NCI-H446 treated with DMSO at 0.1 percent for 48 hours (cell line): ENCODE measurements around the gene DCST1.

Experiments used
- DNase-seq: peaks from one replicate; lab custom pipeline; 2025; lab: John Stamatoyannopoulos, UW

DCST1 gene

GRCh38 chr1:155073377-155074242 is 40.0 kb downstream of the DCST1 start:
- no peak for DNase-seq

- no peak for DNase-seq
Observed at GRCh38 chr1:155075535-155075934, 41.9 kb downstream of the DCST1 start.

GRCh38 chr1:155076371-155076770 is 42.7 kb downstream of the DCST1 start:
- no peak for DNase-seq

GRCh38 chr1:155077346-155077745 is 43.7 kb downstream of the DCST1 start:
- DNase-seq, result no peak

DNA sequence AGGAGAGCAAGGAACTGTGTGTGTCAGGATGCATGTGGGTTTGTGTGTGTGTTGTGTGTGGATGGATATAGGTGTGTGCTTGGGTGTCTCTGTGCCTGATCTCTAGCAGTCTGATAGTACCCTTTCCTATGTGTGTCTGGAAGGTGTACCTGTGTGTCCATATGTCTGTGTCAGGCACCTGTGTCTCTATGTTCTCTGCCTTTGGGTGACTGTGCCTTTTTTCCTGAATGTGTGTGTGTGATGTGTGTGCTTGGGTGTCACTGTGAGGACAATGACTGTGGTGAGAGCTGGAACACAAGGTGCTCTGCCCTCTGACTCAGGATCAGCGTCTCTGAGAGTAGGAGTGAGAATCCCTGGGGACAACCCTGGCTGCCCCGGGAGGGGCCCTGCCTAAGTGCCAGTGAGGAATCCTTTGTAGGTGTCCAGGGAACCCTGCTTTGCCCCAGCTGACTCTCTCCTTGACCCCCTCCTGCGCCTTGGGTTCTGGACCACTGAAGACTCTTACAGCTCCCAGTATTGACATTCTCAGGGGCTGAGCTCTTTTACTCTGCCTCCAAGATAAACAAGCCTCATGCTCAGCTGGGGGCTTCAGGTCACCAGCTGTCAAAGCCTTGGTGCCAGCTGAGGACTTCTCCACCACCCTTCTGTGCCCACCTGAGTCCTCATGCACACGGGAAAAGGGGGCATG is 44.3 kb downstream of the DCST1 start:
- DNase-seq, result no peak

GRCh38 chr1:155078469-155079209 is 45.0 kb downstream of the DCST1 start, which contains the start of gene EFNA3:
Gene EFNA3, plus strand, starts transcription at chr1:155078837. Its CDS starts 105 bp downstream, at chr1:155078942.
- DNase-seq, result no peak

DNA sequence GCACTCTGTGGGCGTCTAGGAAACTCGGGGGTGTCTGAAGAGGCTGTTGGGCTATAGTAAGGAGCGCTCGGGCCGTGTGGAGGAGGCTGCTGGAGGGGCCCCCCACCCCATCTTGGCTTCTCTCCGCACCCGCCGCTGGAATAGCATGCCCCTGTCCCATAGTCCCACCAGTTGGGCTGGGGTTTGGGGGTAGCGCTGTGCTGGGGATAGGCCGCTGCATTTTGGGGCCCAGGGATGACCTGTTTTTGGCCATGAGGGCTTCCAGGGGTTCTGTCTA is 45.5 kb downstream of the DCST1 start:
- no peak for DNase-seq

GRCh38 chr1:155079487-155080311 is 46.1 kb downstream of the DCST1 start:
- DNase-seq, result no peak

DNA sequence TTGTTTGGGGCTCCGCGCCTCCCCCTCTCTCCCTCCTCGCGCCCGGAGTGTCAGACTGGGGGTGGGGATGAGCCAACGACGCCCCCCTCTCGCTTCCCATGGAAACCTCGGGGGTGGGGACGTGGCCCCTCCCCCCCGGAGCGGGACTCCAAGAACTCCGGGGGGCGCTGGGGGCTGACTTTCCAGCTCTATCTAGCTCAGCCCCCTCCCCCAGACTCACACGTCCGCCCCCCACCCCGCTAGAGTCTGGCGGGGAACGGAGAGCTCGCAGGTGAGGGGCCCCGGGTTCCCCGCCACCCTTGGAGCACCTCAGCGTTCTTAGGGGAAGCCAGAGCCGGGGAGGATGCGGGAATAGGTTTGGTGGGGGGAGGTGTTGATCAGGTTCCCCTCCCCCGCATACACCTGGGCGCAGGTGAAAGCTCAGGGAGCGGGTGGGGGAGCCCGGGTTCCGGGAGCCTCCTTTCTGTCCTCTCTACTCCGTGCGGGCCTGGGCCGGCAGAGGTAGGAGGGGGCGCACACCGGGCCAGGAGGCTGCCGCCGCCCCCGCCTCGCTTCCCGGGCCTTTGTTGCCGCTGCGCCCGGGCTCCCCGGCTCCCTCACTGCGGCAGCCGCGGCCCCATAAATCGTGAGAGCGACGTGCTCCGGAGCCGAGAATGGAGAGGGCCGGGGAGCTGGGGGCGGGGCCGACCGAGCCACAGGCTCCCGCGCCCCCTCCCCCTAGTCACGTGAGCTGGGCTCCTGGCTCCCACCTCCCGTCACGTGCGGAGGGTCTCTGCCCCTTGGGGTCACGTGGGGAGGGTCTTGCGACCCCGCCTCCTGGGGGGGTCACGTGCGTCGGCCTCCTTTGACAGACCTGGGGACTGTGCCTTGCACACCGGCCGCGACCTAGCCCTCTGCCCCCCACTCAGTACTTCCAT is 46.9 kb downstream of the DCST1 start:
- DNase-seq, result no peak

DNA sequence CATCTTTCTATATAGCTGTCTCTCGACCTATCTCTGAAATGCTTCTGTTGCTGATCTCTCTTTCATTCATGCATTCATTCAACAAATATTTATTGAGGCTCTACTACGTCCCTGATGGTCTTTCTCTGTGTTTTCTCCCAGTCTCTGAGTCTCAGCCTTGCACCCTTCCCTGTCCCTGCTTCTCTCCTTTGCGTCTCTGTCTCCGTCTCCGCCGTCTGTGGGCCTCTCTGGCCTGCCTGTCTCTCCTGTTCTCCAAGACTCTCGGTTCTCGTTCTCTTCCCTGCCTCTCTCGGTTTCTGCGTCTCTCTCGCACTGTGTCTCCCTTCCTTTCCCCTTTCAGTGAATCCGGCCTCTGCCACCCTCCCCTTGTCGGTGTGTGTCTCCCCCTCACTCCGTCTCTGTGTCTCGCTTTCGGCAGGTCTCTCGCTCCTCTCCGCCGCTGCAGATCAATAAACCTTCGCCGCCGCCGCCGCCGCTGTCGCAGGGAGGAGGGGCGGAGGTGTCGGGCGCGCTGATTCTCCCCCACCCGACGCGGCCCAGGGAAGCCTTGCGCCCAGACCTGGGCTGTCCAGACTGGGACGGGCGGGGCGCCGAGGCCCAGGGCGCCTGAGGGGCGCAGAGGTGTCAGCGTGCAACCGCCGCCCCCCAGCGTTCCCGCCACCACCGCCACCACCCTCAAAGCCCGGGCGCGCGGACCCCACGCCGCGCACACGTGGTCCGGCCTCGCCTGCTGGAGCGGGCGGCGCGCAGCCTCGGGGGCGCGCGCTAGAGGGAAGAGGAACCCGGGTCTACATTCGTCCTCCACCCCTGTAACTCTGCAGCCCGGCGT is 48.1 kb downstream of the DCST1 start:
- no peak for DNase-seq

DNA sequence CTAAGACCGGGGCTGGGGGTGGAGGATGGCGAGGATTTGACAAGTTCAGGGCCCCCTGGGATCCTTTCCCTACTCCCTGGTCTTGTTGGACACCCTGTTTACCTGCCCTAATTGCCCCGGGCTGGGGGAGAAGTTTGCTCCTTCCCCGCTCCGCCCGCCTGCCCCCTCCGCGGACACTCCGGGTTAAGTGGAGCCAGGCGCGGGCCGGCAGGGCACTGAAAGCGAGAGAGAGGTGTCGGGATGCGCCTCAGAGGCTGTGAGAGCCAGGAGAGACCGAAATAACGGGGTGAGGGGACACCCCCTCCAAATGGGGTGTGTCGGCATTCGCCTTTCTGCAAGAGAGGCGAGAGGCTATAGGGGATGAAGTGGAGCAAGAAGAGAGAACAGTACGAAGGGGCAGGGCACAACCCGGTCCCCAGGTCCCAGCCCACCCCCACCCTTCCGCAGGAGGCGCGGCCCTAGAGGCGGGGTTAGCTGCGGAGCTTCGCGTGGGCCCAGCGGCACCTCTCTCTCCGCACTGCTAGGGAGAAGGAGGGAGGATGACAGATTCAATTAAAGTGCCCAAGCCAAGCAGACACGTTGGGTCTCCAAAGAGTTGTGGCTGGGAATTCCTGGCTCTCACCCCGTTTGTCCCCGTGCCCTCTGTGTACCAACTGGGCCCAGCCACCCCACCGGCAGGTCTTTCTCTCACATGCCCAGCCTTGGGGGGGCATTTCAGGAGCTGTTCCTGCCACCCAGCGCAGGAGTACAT is 48.9 kb downstream of the DCST1 start:
- no peak for DNase-seq

GRCh38 chr1:155083052-155083541 is 49.5 kb downstream of the DCST1 start:
- DNase-seq, result no peak

GRCh38 chr1:155083865-155084721 is 50.5 kb downstream of the DCST1 start:
- DNase-seq, result peak; percentile 33

DNA sequence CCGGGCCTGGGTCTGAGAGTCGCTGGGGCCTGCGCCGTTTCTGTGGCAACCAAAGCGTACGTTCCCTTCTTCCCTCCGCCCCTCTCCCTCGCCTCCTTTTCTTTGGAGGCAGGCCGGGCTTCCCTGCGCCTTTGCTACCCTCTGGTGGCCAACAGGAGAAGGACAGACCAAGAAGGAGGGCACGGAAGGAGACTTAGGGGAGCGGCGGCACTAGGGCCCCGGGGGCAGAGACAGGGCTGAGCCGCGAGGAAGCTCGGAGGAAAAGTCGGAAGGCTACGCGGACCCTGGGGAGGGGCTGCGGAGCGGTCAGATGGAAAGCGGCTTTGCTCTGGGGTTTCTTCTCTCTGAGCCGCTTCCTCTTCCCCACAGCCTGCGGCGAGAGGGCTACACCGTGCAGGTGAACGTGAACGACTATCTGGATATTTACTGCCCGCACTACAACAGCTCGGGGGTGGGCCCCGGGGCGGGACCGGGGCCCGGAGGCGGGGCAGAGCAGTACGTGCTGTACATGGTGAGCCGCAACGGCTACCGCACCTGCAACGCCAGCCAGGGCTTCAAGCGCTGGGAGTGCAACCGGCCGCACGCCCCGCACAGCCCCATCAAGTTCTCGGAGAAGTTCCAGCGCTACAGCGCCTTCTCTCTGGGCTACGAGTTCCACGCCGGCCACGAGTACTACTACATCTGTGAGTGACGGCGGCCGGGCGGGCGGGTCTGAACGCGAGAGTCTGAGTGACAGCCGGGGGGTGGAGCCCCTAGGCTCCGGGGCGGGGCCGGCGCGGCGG is 51.3 kb downstream of the DCST1 start:
- peak; percentile 91 for DNase-seq

DNA sequence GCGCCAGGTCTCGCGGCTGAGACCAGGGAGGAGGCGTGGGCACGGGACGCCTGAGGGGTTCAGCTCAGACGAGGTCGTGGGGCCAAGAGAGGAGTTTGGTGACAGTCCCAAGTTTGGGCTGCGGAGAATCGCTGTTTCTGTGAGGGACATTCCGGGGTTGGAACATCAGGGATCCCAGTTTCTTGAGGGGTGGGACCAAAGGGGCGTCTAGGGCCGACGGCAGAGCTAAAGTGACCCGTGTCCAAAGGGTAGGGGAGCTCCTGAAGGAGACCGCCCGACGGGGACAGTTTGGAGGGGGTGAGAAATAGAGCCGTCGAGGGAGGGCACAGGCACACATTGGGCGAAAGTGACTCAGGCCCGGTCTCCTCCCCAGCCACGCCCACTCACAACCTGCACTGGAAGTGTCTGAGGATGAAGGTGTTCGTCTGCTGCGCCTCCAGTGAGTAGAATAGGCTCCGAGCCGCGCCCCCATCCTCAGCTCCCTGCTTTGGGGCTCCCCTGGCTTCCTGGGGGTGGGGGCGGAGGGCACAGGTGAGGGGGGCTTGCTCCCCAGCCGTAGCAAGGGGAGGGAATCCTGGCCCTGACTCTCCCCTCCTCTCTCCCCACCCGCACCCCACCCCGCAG is 52.0 kb downstream of the DCST1 start:
- DNase-seq, result no peak

DNA sequence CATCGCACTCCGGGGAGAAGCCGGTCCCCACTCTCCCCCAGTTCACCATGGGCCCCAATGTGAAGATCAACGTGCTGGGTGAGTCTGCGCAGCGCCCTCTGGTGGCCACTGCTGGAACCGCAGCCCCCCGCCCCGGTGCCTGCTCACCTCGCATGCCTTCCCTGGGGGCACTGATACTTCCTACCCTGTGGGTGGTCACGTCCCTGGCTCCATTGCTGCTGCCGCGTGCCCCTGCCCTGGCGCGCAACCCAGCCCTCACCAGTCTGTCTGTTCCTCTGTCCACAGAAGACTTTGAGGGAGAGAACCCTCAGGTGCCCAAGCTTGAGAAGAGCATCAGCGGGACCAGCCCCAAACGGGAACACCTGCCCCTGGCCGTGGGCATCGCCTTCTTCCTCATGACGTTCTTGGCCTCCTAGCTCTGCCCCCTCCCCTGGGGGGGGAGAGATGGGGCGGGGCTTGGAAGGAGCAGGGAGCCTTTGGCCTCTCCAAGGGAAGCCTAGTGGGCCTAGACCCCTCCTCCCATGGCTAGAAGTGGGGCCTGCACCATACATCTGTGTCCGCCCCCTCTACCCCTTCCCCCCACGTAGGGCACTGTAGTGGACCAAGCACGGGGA is 52.6 kb downstream of the DCST1 start:
- DNase-seq, result no peak
